Measurements from ENCODE around the gene C19orf53. TPM values are rescaled to one million over a fixed set of nuclear protein-coding genes. Genes with fewer than 3 reads are reported as not detected.

The C19orf53 gene
- total and polyA plus RNA-seq, 2 of the 13 experiments (the other 11 are each of a cell fraction or from before 2014, with no cell fraction given) = 129 to 130 TPM

DNA sequence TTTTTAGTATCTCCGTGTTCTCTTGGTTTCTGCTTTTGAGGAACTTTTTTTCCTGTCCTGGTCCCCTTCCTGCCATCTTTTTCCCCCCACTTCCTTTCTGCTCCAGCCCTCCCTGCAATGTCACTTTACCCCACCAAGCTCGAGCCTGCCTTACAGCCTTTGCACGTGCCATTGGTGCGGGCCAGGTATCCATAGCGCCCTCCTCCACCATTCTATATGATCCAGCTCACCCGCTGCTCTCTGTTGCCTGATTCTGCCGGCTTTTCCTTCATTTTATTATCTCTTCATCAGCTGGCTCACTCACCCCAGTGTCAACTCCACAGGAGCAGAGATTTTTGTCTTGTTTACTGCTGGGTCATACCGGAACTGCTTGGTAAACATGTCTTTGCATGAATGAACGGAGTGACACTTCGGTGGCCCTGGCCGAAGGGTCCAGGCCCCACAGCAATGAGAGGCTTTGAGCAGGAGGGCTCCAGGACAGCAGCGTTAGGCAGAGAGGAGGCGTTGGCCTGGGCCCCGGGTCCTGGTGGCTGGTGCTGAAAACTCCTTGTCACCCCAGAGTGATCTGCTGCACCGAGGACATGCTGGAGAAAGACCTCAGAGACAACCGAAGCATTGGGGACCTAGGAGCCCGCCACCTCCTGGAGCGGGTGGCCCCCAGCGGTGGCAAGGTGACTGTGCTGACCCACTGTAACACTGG lies 8.7 kb upstream of the C19orf53 start (continued):
- 0 out of 2 replicates have a peak, but pooled peaks have one; percentile 19 for TF ChIP-seq ERF (CRISPR knock-in tag; IDR thresholded peaks at IDR 0.05)
- peak; percentile 67 for TF ChIP-seq TEAD3 (CRISPR knock-in tag; optimal IDR thresholded peaks at IDR 0.05; ENCODE audit: borderline replicate concordance)
- TF ChIP-seq ZNF816 (CRISPR knock-in tag; IDR thresholded peaks at IDR 0.05; ENCODE audit: borderline replicate concordance) = no peak
- TF ChIP-seq RARA (CRISPR knock-in tag; IDR thresholded peaks at IDR 0.05) = peak; percentile 46; the same call in 1 of the 2 replicates
- TF ChIP-seq FOXO1 (CRISPR knock-in tag; IDR thresholded peaks at IDR 0.05) = peak; percentile 40; the same call in 1 of the 2 replicates
- TF ChIP-seq, protein P1, sequence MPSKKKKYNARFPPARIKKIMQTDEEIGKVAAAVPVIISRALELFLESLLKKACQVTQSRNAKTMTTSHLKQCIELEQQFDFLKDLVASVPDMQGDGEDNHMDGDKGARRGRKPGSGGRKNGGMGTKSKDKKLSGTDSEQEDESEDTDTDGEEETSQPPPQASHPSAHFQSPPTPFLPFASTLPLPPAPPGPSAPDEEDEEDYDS (CRISPR knock-in tag; IDR thresholded peaks at IDR 0.05) = no peak
- peak; percentile 47; the same call in 1 of the 2 replicates for TF ChIP-seq MED1 (CRISPR knock-in tag; IDR thresholded peaks at IDR 0.05)
- 0 out of 4 replicates have a peak, but pooled peaks of 1 of the 2 experiments have one; percentile 7 for TF ChIP-seq MAFK (conservative IDR thresholded peaks at IDR 0.05 in 1 of 2, IDR thresholded peaks at IDR 0.05 in 1 of 2; ENCODE audit: low read length in 2 of 2)
- 0 out of 2 replicates have a peak, but pooled peaks have one; percentile 25 for TF ChIP-seq THAP11 (CRISPR knock-in tag; IDR thresholded peaks at IDR 0.05)
- peak; percentile 78 for TF ChIP-seq SAP130 (CRISPR knock-in tag; IDR thresholded peaks at IDR 0.05; ENCODE audit: low read depth)
- no peak for TF ChIP-seq HNRNPUL1 (IDR thresholded peaks at IDR 0.05; ENCODE audit: low read depth, low read length)
- TF ChIP-seq, protein P2, sequence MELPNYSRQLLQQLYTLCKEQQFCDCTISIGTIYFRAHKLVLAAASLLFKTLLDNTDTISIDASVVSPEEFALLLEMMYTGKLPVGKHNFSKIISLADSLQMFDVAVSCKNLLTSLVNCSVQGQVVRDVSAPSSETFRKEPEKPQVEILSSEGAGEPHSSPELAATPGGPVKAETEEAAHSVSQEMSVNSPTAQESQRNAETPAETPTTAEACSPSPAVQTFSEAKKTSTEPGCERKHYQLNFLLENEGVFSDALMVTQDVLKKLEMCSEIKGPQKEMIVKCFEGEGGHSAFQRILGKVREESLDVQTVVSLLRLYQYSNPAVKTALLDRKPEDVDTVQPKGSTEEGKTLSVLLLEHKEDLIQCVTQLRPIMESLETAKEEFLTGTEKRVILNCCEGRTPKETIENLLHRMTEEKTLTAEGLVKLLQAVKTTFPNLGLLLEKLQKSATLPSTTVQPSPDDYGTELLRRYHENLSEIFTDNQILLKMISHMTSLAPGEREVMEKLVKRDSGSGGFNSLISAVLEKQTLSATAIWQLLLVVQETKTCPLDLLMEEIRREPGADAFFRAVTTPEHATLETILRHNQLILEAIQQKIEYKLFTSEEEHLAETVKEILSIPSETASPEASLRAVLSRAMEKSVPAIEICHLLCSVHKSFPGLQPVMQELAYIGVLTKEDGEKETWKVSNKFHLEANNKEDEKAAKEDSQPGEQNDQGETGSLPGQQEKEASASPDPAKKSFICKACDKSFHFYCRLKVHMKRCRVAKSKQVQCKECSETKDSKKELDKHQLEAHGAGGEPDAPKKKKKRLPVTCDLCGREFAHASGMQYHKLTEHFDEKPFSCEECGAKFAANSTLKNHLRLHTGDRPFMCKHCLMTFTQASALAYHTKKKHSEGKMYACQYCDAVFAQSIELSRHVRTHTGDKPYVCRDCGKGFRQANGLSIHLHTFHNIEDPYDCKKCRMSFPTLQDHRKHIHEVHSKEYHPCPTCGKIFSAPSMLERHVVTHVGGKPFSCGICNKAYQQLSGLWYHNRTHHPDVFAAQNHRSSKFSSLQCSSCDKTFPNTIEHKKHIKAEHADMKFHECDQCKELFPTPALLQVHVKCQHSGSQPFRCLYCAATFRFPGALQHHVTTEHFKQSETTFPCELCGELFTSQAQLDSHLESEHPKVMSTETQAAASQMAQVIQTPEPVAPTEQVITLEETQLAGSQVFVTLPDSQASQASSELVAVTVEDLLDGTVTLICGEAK (IDR thresholded peaks at IDR 0.05) = no peak
- TF ChIP-seq, protein P2 (CRISPR knock-in tag; IDR thresholded peaks at IDR 0.05) = no peak
- peak; percentile 67; the same call in 1 of the 2 replicates for TF ChIP-seq FOXK1 (CRISPR knock-in tag; IDR thresholded peaks at IDR 0.05; ENCODE audit: borderline replicate concordance, low read depth)
- 0 out of 2 replicates have a peak, but pooled peaks have one; percentile 29 for TF ChIP-seq PATZ1 (CRISPR knock-in tag; IDR thresholded peaks at IDR 0.05)
- TF ChIP-seq FOXA1 (IDR thresholded peaks at IDR 0.05) = peak; percentile 49; the same call in 1 of the 2 replicates
- TF ChIP-seq FOXA1 (CRISPR knock-in tag; IDR thresholded peaks at IDR 0.05) = peak; percentile 79
- 0 out of 2 replicates have a peak, but pooled peaks have one; percentile 29 for TF ChIP-seq SIN3A (IDR thresholded peaks at IDR 0.05; ENCODE audit: borderline replicate concordance, low read depth, low read length)
- TF ChIP-seq HDAC2 (CRISPR knock-in tag; IDR thresholded peaks at IDR 0.05) = peak; percentile 40; the same call in 1 of the 2 replicates
- TF ChIP-seq ZNF790 (CRISPR knock-in tag; IDR thresholded peaks at IDR 0.05; ENCODE audit: borderline replicate concordance) = no peak

Measured in HepG2 (cell line).